Neural progenitor cell (in vitro differentiated cells): ENCODE data around the gene C3orf20. TPM values are rescaled to one million over a fixed set of nuclear protein-coding genes. Genes with fewer than 3 reads are reported as not detected.

Source experiments
- DNase-seq: peaks from one replicate; pipeline ENCODE4 v3.0.0-alpha.2; 2016; ENCODE audit warnings: low spot score
- H2AFZ ChIP-seq: fragments of 200-600 bp; sonication (generic); replicated peaks from 2 replicates; pipeline ENCODE4 v1.6.1; 2016; ENCODE audit warnings: antibody characterized with exemption
- H3F3A ChIP-seq: fragments of 200-600 bp; sonication (generic); 2 replicates; pipeline ENCODE4 v1.6.1; 2016; ENCODE audit warnings: antibody characterized with exemption, low read depth
- H3K27ac ChIP-seq: fragments of 200-600 bp; sonication (generic); 2 replicates; pipeline ENCODE4 v1.5.1; 2016; ENCODE audit warnings: mild to moderate bottlenecking
- H3K27me3 ChIP-seq: fragments of 200-600 bp; sonication (generic); 2 replicates; pipeline ENCODE4 v1.6.1; 2016; ENCODE audit warnings: mild to moderate bottlenecking, moderate library complexity
- H3K36me3 ChIP-seq: fragments of 200-600 bp; sonication (generic); 2 replicates; pipeline ENCODE4 v1.5.1; 2016
- H3K4me1 ChIP-seq: fragments of 200-600 bp; sonication (generic); 2 replicates; pipeline ENCODE4 v1.6.1; 2016; ENCODE audit warnings: mixed run types
- H3K4me2 ChIP-seq: fragments of 200-600 bp; sonication (generic); 2 replicates; pipeline ENCODE4 v1.6.1; 2016
- H3K4me3 ChIP-seq: fragments of 200-600 bp; sonication (generic); 2 replicates; pipeline ENCODE4 v1.5.1; 2016
- H3K79me2 ChIP-seq: fragments of 200-600 bp; sonication (generic); 2 replicates; pipeline ENCODE4 v1.6.1; 2016; ENCODE audit warnings: low read depth
- H3K9ac ChIP-seq: fragments of 200-600 bp; sonication (generic); 2 replicates; pipeline ENCODE4 v1.6.1; 2016
- H3K9me3 ChIP-seq: fragments of 200-600 bp; sonication (generic); 2 replicates; pipeline ENCODE4 v1.5.1; 2016; ENCODE audit warnings: low read depth
- H4K20me1 ChIP-seq: fragments of 200-600 bp; sonication (generic); 2 replicates; pipeline ENCODE4 v1.6.1; 2016; ENCODE audit warnings: low read depth
- H3K27ac Mint-ChIP-seq: 3 replicates; pipeline ENCODE4 v1.8.0; 2021; ENCODE audit warnings: mixed read lengths
- H3K27me3 Mint-ChIP-seq: 2 replicates; pipeline ENCODE4 v1.8.0; 2022; ENCODE audit warnings: low read depth, mild to moderate bottlenecking, inconsistent platforms, moderate library complexity, mixed read lengths; ENCODE audit not compliant: insufficient read depth
- H3K36me3 Mint-ChIP-seq: 3 replicates; pipeline ENCODE4 v1.8.0; 2021; ENCODE audit warnings: mixed read lengths
- H3K4me1 Mint-ChIP-seq: 3 replicates; pipeline ENCODE4 v1.8.0; 2021; ENCODE audit warnings: mixed read lengths
- H3K4me3 Mint-ChIP-seq: 3 replicates; pipeline ENCODE4 v1.8.0; 2021; ENCODE audit warnings: mild to moderate bottlenecking, moderate library complexity, mixed read lengths
- H3K9me3 Mint-ChIP-seq: 3 replicates; pipeline ENCODE4 v1.8.0; 2020; ENCODE audit warnings: mixed read lengths
- EZH2 ChIP-seq: fragments of 200-600 bp; sonication (generic); IDR thresholded peaks from 2 replicates; pipeline ENCODE4 v1.6.1; 2017; ENCODE audit warnings: antibody characterized with exemption, mild to moderate bottlenecking, moderate library complexity
- EZH2phosphoT487 ChIP-seq: fragments of 200-600 bp; sonication (generic); IDR thresholded peaks from 2 replicates; pipeline ENCODE4 v1.6.1; 2017; ENCODE audit warnings: antibody characterized with exemption
- total RNA-seq: library from RNA; depleted of rRNA; stranded (reverse); fragments of >200 nt; gene quantifications from 2 replicates; pipeline ENCODE4 v1.2.3, GENCODE V29; 2015; ENCODE audit warnings: low replicate concordance
- TF ChIP-seq, protein P1 (sequence below): fragments of 200-600 bp; sonication (generic); IDR thresholded peaks from 2 replicates; pipeline ENCODE4 v1.5.1; 2017; ENCODE audit warnings: antibody characterized with exemption, mild to moderate bottlenecking

Gene C3orf20
- total RNA-seq, 1 donor from 2014 or later, result not detected

- Mint-ChIP-seq H3K4me3 (no peak overlapping the region), H3K9me3 (no peaks in the 10 kb centered on the region)
- no peak overlapping the region for H3K27ac ChIP-seq
Observed at GRCh38 chr3:14785207-14786155, 110.5 kb downstream of the C3orf20 start.

DNA sequence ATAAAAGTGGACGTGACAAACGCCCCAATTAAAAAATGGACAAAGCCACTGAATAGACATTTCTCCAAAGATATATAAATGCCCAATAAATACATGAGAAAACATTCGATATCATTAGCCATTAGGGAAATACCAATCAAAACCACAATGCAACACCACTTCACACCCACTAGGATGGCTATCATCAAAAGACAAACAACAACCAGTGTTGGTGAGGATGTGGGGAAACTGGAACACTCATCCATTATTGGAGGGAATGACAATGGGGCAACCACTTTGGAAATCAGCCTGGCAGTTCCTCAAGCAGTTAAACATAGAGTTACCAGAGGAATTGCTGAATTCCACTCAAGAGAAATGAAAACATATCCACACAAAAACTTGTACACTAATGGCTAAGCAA is 111.4 kb downstream of the C3orf20 start:
- TF ChIP-seq EZH2phosphoT487, result no peak
- TF ChIP-seq EZH2, result no peak
- TF ChIP-seq, protein P1, sequence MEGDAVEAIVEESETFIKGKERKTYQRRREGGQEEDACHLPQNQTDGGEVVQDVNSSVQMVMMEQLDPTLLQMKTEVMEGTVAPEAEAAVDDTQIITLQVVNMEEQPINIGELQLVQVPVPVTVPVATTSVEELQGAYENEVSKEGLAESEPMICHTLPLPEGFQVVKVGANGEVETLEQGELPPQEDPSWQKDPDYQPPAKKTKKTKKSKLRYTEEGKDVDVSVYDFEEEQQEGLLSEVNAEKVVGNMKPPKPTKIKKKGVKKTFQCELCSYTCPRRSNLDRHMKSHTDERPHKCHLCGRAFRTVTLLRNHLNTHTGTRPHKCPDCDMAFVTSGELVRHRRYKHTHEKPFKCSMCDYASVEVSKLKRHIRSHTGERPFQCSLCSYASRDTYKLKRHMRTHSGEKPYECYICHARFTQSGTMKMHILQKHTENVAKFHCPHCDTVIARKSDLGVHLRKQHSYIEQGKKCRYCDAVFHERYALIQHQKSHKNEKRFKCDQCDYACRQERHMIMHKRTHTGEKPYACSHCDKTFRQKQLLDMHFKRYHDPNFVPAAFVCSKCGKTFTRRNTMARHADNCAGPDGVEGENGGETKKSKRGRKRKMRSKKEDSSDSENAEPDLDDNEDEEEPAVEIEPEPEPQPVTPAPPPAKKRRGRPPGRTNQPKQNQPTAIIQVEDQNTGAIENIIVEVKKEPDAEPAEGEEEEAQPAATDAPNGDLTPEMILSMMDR, result no peak
- no peaks in the 10 kb centered on the region for H3K79me2 ChIP-seq
- no peak overlapping the region for H3K27ac ChIP-seq
- H3F3A ChIP-seq, result no peaks in the 10 kb centered on the region
- H3K27ac Mint-ChIP-seq, result peak overlapping the region; percentile 17
- no peak overlapping the region for H3K9ac ChIP-seq
- no peaks in the 10 kb centered on the region for H3K9me3 Mint-ChIP-seq
- peaks cover 8% of the 10 kb centered on the region for H3K4me1 Mint-ChIP-seq
- H3K36me3 Mint-ChIP-seq, result no peaks in the 10 kb centered on the region
- DNase-seq, result no peak
- no peaks in the 10 kb centered on the region for H3K36me3 ChIP-seq
- no peak overlapping the region for H3K4me2 ChIP-seq
- peaks cover 8% of the 10 kb centered on the region for H3K4me1 ChIP-seq
- H3K9me3 ChIP-seq, result no peaks in the 10 kb centered on the region
- peaks cover 4% of the 10 kb centered on the region for H3K27me3 ChIP-seq
- H3K4me3 ChIP-seq, result no peak overlapping the region
- H4K20me1 ChIP-seq, result no peaks in the 10 kb centered on the region
- H3K4me3 Mint-ChIP-seq, result no peak overlapping the region
- H2AFZ ChIP-seq, result no peak overlapping the region
- H3K27me3 Mint-ChIP-seq, result peaks cover 4% of the 10 kb centered on the region

More at GRCh38 chr3:14785207-14786155, 110.5 kb downstream of the C3orf20 start:
- Histone ChIP-seq H3K4me1 (peaks cover 8% of the 10 kb centered on the region), H3K9me3 (no peaks in the 10 kb centered on the region), H3K79me2 (no peaks in the 10 kb centered on the region), H3K4me3 (no peak overlapping the region), H3K27me3 (no peaks in the 10 kb centered on the region), H3F3A (no peaks in the 10 kb centered on the region), H2AFZ (no peak overlapping the region), H3K4me2 (no peak overlapping the region), H3K36me3 (no peaks in the 10 kb centered on the region), H3K9ac (no peak overlapping the region), H4K20me1 (no peaks in the 10 kb centered on the region)
- Mint-ChIP-seq H3K4me1 (peaks cover 8% of the 10 kb centered on the region), H3K27me3 (peaks cover 4% of the 10 kb centered on the region), H3K36me3 (no peaks in the 10 kb centered on the region), H3K27ac (no peak overlapping the region)
- no peak for DNase-seq
- no peak for TF ChIP-seq EZH2phosphoT487
- TF ChIP-seq, protein P1, result no peak
- no peak for TF ChIP-seq EZH2

- no peak overlapping the region for H3K27ac ChIP-seq
- H3K27me3 Mint-ChIP-seq, result peaks cover 4% of the 10 kb centered on the region
- H3K4me3 Mint-ChIP-seq, result no peak overlapping the region
- no peaks in the 10 kb centered on the region for H3K9me3 ChIP-seq
- no peaks in the 10 kb centered on the region for H3K36me3 ChIP-seq
- peaks cover 4% of the 10 kb centered on the region for H3K27me3 ChIP-seq
- no peaks in the 10 kb centered on the region for H4K20me1 ChIP-seq
- no peak overlapping the region for H3K9ac ChIP-seq
- H3K36me3 Mint-ChIP-seq, result no peaks in the 10 kb centered on the region
- peaks cover 8% of the 10 kb centered on the region for H3K4me1 Mint-ChIP-seq
- H3F3A ChIP-seq, result no peaks in the 10 kb centered on the region
- TF ChIP-seq EZH2 (no peak), EZH2phosphoT487 (no peak)
- TF ChIP-seq, protein P1, result no peak
- H3K79me2 ChIP-seq, result no peaks in the 10 kb centered on the region
- H3K4me3 ChIP-seq, result no peak overlapping the region
- no peak overlapping the region for H3K4me2 ChIP-seq
- no peak overlapping the region for H3K27ac Mint-ChIP-seq
- H2AFZ ChIP-seq, result no peak overlapping the region
- DNase-seq, result no peak
- H3K9me3 Mint-ChIP-seq, result no peaks in the 10 kb centered on the region
- peaks cover 8% of the 10 kb centered on the region for H3K4me1 ChIP-seq
Observed at GRCh38 chr3:14787630-14788029, 112.7 kb downstream of the C3orf20 start.
